DMS 273 (cell line): ENCODE measurements around the gene RHPN2.
"Not testable (repeated sequence)": the region's sequence is repeated elsewhere in the genome, so short reads cannot be mapped to it uniquely, and the experiment has no call there.

Source experiments
- DNase-seq: peaks from one replicate; lab custom pipeline; 2025; ENCODE audit not compliant: unreplicated experiment; lab: John Stamatoyannopoulos, UW

The RHPN2 gene

GRCh38 chr19:33066543-33066942 is 1.9 kb upstream of the RHPN2 start:
- no peak for DNase-seq

GRCh38 chr19:33064458-33064791 is 263 bp downstream of the RHPN2 start:
- peak; percentile 65 for DNase-seq

- peak; percentile 55 for DNase-seq
These were observed 783 bp downstream of the RHPN2 start for GRCh38 chr19:33063753-33064457.

- peak; percentile 73 for DNase-seq
These were observed 1.3 kb downstream of the RHPN2 start for GRCh38 chr19:33063356-33063752.

GRCh38 chr19:33062902-33063301 is 1.8 kb downstream of the RHPN2 start:
- no peak for DNase-seq

- no peak for DNase-seq
These were observed 4.1 kb downstream of the RHPN2 start for GRCh38 chr19:33060586-33060985.

GRCh38 chr19:33055718-33056117 is 9.0 kb downstream of the RHPN2 start:
- DNase-seq, result no peak

GRCh38 chr19:33054623-33055022 is 10.1 kb downstream of the RHPN2 start:
- no peak for DNase-seq

- no peak for DNase-seq
These were observed 12.2 kb downstream of the RHPN2 start for GRCh38 chr19:33052352-33052972.

- no peak for DNase-seq
These were observed 14.6 kb downstream of the RHPN2 start for GRCh38 chr19:33050110-33050509.

- DNase-seq, result no peak
These were observed 15.6 kb downstream of the RHPN2 start for GRCh38 chr19:33048806-33049676.

- no peak for DNase-seq
These were observed 17.3 kb downstream of the RHPN2 start for GRCh38 chr19:33047422-33047821.

- DNase-seq, result not testable (repeated sequence)
These were observed 22.9 kb downstream of the RHPN2 start for GRCh38 chr19:33041828-33042160.

- peak; percentile 44 for DNase-seq
These were observed 23.5 kb downstream of the RHPN2 start for GRCh38 chr19:33040994-33041827.

GRCh38 chr19:33039815-33040214 is 24.9 kb downstream of the RHPN2 start:
- DNase-seq, result no peak

GRCh38 chr19:33039108-33039599 is 25.5 kb downstream of the RHPN2 start:
- DNase-seq, result no peak

GRCh38 chr19:33037168-33038025 is 27.3 kb downstream of the RHPN2 start:
- not testable (repeated sequence) for DNase-seq

GRCh38 chr19:33036370-33037167 is 28.1 kb downstream of the RHPN2 start:
- DNase-seq, result not testable (repeated sequence)

- no peak for DNase-seq
These were observed 29.2 kb downstream of the RHPN2 start for GRCh38 chr19:33035461-33035860.
